ENCODE measurements around the gene TRRAP.

The TRRAP gene

GRCh38 chr7:99001482-99002147, 123.3 kb downstream of the TRRAP start:
- TF ChIP-seq CTCF (conservative IDR thresholded peaks at IDR 0.05; ENCODE audit: low read depth, low read length) = no peak
- no peak overlapping the region for H3K4me3 ChIP-seq (ENCODE audit: low read depth, low read length)
- peak; percentile 75 for DNase-seq (ENCODE audit: low read depth)

- DNase-seq (ENCODE audit: low read depth) = peak; percentile 21
- no peak for TF ChIP-seq CTCF (conservative IDR thresholded peaks at IDR 0.05; ENCODE audit: low read depth, low read length)
- H3K4me3 ChIP-seq (ENCODE audit: low read depth, low read length) = no peak overlapping the region
These were observed 124.0 kb downstream of the TRRAP start for GRCh38 chr7:99002148-99002826.

- no peak for TF ChIP-seq CTCF (conservative IDR thresholded peaks at IDR 0.05; ENCODE audit: low read depth, low read length)
- H3K4me3 ChIP-seq (ENCODE audit: low read depth, low read length) = no peak overlapping the region
- DNase-seq (ENCODE audit: low read depth) = no peak
These were observed 124.5 kb downstream of the TRRAP start for GRCh38 chr7:99002827-99003212.

GRCh38 chr7:99003419-99003818, 125.1 kb downstream of the TRRAP start:
- TF ChIP-seq CTCF (conservative IDR thresholded peaks at IDR 0.05; ENCODE audit: low read depth, low read length) = no peak
- no peak for DNase-seq (ENCODE audit: low read depth)
- no peak overlapping the region for H3K4me3 ChIP-seq (ENCODE audit: low read depth, low read length)

- no peak overlapping the region for H3K4me3 ChIP-seq (ENCODE audit: low read depth, low read length)
- no peak for TF ChIP-seq CTCF (conservative IDR thresholded peaks at IDR 0.05; ENCODE audit: low read depth, low read length)
- DNase-seq (ENCODE audit: low read depth) = no peak
These were observed 125.9 kb downstream of the TRRAP start for GRCh38 chr7:99004216-99004615.

GRCh38 chr7:99004781-99005500, 126.6 kb downstream of the TRRAP start:
- no peak for DNase-seq (ENCODE audit: low read depth)
- no peak overlapping the region for H3K4me3 ChIP-seq (ENCODE audit: low read depth, low read length)
- TF ChIP-seq CTCF (conservative IDR thresholded peaks at IDR 0.05; ENCODE audit: low read depth, low read length) = no peak

Data from choroid plexus epithelial cell (primary cell).